Heart left ventricle (tissue), 13 donors: ENCODE data around the gene CNTN4.

Source experiments
- CTCF ChIP-seq, 12 donors: fragments of 200-600 bp; sonication (generic) in 4 of 12; IDR thresholded peaks; one replicate each; pipeline versions ENCODE4 v1.5.0 to v1.8.0; 2018 to 2022; ENCODE audit warnings: antibody characterized with exemption in 12 of 12, mild to moderate bottlenecking in 5 of 12
- POLR2A ChIP-seq, 2 donors: fragments of 450-650 bp; IDR thresholded peaks; one replicate each; pipeline ENCODE4 v1.6.1; 2017; ENCODE audit warnings: antibody characterized with exemption in 2 of 2, mild to moderate bottlenecking in 2 of 2, moderate library complexity in 2 of 2
- donor health status: ischemic (EF 13 %, LVEDD 7.1; RV severe dilation, severe dysfunction).
- donor health status: DM: no; HTN: yes; CAD: no.
- donor health status: DM: no; HTN: no; CAD: no.
- donor health status: ischemic (EF 25% LVEDD 6.9; RV normal size, moderate dysfunction).
- donor health status: ischemic (EF 25% LVEDD 5.7; RV mildly dilated, moderate dysfunction).
- donor health status: ischemic (EF 35%, LVEDD 5.7; RV mildly dilated, moderate dysfunction).
- donor health status: nonischemic (EF 11% LVEDD 7.7; RV severe dilation, severe dysfunction).
- donor health status: DM: yes; HTN: yes; CAD: no.
- donor health status: PGD.
- donor health status: ischemic (EF 29% LVEDD 5.4; RV normal size, mild dysfunction).
- donor health status: nonischemic (EF 23%, LVEDD 6.1; RV moderate dilation, normal function).

- no peak for TF ChIP-seq CTCF (IDR thresholded peaks at IDR 0.05)
- no peak for TF ChIP-seq POLR2A (IDR thresholded peaks at IDR 0.05)
These were observed 938.5 kb downstream of the CNTN4 start for GRCh38 chr3:3037156-3037555.
